DND-41 (cell line): Measurements from ENCODE around the gene FSTL1.
A peak's percentile ranks its signal among the peaks of the same experiment; 100 is the strongest.

Experiments used
- EZH2 ChIP-seq: IDR thresholded peaks from 3 replicates; pipeline ENCODE4 v1.6.1; 2012; ENCODE audit warnings: borderline replicate concordance, low read depth, mild to moderate bottlenecking, moderate library complexity, low read length, inconsistent platforms; ENCODE audit not compliant: severe bottlenecking
- TF ChIP-seq, protein P1 (sequence below): IDR thresholded peaks from 2 replicates; pipeline ENCODE4 v1.5.1; 2012; ENCODE audit warnings: borderline replicate concordance, low read length, moderate library complexity, mild to moderate bottlenecking; ENCODE audit not compliant: poor library complexity, severe bottlenecking; ENCODE audit errors: extremely low read depth

DNA sequence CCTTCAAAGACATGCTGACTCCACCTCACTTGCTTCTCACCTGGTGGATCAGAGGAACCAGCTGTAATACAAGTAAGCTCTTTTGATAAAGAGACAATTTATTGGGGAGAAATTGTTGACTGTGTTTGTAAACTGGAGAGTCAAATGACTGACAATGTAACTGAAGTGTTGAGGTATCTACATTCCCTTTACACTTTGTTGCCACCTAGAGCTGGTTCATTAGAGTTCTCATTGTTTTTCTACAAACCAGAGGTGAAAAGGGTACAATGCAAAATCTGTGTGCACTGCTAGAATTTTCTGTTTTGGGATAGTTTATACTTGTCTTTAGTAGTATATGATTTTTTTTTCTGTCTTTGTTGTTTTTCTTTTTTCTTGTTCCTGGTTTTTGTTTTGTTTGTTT is 93.0 kb downstream of the FSTL1 start:
- no peak for TF ChIP-seq EZH2
- TF ChIP-seq, protein P1, sequence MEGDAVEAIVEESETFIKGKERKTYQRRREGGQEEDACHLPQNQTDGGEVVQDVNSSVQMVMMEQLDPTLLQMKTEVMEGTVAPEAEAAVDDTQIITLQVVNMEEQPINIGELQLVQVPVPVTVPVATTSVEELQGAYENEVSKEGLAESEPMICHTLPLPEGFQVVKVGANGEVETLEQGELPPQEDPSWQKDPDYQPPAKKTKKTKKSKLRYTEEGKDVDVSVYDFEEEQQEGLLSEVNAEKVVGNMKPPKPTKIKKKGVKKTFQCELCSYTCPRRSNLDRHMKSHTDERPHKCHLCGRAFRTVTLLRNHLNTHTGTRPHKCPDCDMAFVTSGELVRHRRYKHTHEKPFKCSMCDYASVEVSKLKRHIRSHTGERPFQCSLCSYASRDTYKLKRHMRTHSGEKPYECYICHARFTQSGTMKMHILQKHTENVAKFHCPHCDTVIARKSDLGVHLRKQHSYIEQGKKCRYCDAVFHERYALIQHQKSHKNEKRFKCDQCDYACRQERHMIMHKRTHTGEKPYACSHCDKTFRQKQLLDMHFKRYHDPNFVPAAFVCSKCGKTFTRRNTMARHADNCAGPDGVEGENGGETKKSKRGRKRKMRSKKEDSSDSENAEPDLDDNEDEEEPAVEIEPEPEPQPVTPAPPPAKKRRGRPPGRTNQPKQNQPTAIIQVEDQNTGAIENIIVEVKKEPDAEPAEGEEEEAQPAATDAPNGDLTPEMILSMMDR, result peak; percentile 24
